Measurements from ENCODE around the gene SAMD1. TPM values are rescaled to one million over a fixed set of nuclear protein-coding genes. Genes with fewer than 3 reads are reported as not detected.
"Not testable (repeated sequence)": the region's sequence is repeated elsewhere in the genome, so short reads cannot be mapped to it uniquely, and the experiment has no call there.

Gene SAMD1
- polyA plus RNA-seq, 1 donor = 56.1 TPM

DNA sequence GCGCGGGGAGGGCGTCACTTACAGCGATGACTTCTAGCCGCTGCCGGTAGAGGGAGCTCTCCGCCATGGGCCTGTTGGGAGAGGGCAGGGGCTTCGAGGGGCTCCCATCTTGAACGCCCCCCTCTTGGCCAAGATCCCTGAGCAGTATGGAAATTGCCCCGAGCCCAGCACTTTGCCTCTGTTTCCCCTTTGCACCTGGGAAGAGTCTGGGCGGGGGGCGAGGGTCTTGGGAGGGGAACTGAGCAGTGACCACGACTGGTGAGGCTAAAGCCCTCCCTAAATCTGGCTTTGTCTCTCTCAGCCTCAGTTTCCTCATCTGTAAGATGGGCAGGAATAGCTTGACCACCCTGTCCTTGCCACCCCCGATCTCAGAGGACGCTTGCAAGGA, 31.5 kb downstream of the SAMD1 start:
- no peak for DNase-seq

DNA sequence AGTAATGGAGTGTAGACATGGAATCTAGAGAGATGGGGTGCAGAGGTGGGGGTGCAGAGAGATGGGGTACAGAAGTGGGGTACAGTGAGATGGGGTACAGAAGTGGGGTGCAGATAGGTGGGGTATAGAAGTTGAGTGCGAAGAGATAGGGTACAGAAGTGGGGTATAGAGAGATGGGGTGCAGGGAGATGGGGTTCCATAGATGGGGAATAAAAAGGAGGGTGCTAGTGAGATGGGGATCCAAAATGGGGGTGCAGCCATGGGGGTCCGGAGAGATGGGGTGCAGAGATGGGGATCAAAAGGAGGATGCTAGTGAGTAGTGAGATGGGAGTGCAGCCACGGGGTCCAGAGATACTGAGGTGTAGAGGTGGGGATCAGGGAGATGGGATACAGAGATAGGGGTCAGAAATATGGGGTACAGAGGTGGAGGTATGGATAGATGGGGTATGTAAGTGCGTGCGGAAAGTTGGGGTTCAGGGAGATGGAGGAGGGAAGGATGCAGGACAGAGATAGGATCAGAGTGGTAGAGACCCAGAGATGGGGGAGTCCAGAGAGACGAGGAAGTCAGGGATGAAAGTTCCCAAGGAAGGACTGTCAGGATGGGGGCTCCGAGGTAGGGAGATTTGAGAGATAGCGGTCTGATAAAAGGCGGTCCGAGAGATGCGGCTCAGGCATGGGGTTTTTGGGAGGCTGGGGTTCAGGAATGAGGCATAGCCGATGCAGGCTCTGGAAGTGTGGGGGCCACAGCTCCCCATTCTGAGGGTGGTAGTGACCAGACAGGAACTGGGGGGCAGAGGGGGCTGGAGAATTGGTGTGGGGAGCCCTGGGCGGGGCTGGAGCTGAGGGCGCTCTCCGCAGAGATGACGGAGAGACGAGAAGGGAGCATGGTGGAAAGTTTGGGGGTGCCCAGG, 32.1 kb downstream of the SAMD1 start:
- DNase-seq = no peak

DNA sequence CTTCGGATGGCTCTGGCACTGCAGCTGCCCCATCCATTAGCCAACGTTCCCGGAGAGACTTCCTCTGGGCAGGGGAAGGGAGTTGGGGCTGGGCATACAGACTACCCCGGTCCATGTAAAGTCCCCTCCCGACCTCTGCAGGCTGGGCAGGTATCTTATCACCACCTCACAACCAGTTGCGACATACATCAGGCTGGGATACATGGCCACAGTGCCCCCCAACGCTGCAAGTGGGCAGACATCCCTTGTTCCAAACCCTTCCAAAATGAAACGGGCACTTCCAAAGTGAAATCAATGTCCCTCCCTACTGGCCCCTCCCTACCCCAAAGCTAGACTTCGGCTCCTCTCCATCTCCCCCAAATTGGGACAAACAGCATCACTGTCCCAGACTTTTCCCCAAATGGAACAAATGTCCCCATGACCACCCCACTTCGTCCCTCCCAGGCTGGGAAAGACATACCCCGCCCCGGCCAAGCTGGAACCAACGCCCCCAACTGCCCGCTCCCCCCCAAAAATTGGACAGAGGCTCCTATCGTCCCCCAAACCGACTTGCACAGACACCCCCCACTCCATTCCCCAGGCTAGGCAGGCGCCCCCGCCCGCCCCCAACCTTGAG, 33.7 kb downstream of the SAMD1 start:
- no peak for DNase-seq

DNA sequence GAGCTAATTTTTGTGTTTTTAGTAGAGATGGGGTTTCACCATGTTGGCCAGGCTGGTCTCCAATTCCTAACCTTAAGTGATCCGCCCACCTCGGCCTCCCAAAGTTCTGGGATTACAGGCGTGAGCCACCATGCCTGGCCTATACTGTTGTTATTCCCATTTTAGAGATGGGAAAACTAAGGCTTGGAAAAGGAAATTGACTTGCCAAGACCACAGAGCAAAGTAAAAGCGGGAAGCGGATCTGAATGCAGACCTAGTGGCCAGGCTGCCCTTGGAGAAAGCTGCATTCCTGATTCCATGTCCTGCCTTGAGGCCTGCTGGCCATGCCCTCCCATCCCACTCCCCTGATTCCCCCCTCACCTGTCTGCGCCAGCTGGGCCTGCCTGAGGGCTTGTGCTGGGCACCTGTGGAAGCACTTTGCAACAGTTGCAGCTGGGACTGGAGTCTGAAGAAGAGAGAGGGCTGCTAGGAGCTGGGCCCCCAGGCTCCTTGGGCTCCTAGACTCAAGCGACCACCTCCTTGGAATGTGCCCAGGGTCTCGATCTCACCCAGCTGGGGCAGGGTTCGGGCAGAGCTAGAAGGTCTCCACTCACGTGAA, 34.4 kb downstream of the SAMD1 start:
- DNase-seq = no peak

DNA sequence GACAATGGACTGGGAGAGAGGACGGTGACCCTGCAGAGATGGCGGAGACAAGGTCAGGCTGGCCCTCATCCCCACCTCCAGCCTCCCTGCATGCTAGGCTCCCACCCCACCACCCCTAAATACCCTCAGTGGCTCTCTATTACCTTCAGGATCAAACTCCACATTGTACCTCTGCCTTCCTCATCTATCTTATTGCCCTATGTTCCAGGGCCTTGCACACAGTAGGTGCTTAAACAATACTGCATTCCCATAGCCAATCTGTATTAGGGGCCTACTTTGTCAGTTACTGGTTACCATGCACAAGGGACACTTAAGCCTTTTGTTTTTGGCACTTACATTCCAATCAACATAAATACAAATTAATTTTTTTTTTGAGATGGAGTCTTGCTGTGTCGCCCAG, 35.2 kb downstream of the SAMD1 start:
- DNase-seq = no peak

DNA sequence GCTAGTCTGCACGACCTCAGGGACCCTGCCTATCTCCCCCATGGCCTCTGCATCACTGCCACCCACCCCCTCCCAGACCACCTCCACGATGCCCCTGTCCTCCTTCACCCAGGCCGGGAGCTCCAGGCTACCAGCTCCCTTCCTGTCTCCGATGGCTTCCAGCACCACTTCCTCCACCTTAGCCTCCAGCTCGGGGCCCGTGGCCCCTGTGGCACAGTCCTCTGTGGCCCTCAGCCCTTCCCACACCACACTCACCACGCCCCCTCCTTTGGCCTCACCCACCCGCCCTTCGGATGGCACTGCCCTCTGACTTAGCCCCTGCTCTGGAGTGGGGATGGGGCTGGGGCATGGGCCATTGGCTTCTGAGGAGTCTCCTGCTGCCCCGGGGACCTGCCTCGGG, 35.8 kb downstream of the SAMD1 start:
- no peak for DNase-seq

DNA sequence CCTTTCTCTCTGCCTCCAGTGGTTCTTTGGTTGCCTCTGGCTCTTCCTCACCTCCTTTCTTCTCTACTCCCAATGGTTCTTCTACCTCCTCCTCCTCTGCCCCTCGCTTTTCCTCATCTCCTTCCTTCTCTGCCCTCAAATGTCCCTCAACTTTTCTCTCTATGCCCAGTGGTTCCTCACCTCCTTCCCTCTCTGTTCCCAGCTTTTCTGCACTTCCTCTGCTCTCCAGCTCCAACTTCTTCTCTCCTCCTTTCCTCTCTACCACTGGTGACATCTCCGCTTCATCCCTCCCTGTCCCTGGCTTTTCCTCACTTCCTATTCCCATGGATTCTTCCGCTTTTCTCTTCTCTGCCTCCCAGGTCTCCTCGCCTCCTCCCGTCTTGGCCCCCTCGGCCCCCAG, 36.5 kb downstream of the SAMD1 start:
- DNase-seq = no peak

DNA sequence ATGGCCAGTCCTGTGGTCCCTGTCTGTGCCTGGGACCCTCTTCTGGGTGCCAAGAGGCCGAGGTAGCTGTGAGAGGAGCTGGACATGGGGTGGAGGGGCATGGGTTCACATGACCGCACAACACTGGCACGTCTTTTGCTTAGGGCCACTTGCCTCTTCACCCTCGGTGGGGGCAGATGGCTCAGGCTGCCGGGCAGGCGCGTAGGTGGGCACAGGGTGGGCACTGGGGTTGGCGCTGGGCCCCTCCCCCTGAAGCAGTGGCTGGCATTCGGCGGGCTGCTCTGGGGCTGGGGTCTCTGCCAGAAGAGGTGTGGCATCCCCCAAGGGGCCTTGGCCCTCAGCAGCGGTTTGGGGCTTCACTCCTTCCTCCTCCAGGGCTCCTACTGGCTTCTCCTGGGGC, 37.1 kb downstream of the SAMD1 start:
- no peak for DNase-seq

DNA sequence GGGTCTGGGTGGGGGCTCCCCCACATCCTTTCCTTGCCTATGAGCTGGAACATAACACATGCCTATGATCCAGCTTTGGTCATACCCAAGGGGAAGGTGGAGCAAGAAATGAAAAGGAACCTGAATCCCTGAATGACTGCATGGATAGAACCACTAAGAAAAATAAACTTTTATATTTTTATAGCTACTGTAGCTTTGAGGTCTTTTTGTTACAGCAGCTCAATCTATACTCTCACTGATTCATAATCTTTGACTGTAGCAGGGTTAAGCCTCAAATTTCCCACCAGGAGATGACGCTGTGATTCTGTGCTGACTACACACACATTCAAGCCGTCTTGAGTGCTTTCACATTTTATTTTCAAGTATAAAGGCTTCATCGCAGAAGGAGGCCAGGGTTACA, 37.5 kb downstream of the SAMD1 start:
- no peak for DNase-seq

DNA sequence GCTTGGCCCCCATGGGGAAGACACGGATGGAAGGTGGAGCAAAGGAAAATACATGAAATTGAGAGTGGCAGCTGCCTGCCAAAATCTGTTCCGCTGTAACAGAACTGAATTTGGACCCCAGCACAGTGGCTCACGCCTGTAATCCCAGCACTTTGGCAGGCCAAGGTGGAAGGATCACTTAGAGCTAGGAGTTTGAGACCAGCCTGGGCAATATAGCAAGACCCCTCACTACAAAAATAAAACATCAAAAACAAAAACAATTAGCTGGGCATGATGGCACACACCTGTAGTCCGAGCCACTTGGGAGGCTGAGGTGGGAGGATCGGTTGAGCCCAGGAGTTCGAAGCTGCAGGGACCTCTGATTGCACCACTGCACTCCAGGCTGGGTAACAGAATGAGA, 38.1 kb downstream of the SAMD1 start:
- no peak for DNase-seq

DNA sequence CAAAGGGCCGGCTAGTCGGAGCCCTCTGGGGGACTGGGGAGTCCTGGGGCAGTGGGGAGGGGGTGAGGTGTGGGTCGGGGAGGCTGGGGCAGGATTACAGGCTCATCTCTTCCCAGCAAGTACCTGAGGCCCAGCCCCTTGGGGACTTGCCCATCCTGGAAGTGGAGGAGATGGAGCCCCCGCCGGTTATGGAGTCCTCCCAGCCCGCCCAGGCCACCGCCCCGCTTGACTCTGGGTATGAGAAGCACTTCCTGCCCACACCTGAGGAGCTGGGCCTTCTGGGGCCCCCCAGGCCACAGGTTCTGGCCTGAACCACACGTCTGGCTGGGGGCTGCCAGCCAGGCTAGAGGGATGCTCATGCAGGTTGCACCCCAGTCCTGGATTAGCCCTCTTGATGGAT, 38.6 kb downstream of the SAMD1 start:
- DNase-seq = no peak

DNA sequence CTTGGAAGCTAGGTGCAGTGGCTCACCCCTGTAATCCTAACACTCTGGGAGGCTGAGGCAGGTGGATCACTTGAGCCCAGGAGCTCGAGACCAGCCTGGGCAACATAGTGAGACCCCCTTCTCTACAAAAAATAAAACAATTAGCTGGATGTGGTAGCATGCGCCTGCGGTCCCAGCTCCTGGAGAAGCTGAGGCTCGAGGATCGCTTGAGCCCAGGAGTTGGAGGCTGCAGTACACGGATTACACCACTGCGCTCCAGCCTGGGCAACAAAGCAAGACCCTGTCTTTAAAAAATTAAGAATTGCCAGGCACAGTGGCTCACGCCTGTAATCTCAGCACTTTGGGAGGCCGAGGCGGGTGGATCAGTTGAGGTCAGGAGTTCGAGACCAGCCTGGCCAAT, 39.6 kb downstream of the SAMD1 start:
- DNase-seq = not testable (repeated sequence)

DNA sequence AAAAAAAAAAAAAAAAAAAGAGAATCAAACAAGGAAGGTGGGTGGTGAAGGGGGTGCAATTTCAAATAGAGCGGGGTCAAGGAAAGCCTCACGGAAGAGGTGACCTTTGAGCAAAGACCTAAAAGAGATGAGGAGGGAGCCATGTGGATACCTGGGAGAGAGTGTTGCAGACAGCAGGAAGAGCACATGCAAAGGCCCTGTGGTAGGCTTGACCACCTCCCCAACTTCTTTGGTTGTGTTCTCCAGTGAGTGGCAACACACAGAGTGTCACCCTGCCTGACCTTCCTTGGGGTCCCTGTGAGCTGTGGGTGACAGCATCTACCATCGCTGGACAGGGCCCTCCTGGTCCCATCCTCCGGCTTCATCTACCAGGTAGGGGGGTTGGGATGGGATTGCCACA, 40.0 kb downstream of the SAMD1 start:
- DNase-seq = no peak

DNA sequence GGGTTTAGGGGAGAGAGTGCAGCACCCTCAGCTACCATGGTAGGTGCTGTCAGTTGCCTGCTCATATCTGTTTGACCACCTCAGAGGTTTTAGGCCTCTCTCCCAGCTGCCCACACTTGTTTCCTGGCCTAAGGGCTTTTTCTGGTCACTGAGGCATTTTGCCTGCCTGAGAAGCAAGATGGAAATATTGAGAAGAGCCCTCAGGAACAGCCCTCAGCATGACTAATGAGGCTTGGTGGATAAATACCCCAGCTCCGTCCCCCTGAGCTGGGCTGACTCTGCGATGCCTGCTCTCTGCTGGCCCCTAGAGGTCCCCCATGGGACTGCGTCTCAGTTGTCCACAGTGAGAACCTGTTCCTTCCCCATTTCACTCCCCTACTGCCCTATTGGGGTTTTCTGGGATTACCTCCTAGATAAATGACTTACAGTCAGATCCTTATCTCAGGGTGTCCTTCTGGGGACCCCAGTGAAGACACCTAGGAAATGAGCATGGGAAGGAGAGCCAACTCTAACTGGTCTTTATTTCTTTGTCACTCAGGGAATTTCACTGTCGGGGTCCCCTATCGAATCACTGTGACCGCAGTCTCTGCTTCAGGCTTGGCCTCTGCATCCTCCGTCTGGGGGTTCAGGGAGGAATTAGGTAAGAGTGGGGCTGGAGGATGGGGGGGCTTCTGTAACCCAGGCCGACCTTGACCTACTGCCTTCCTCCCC, 42.0 kb downstream of the SAMD1 start:
- DNase-seq = no peak

DNA sequence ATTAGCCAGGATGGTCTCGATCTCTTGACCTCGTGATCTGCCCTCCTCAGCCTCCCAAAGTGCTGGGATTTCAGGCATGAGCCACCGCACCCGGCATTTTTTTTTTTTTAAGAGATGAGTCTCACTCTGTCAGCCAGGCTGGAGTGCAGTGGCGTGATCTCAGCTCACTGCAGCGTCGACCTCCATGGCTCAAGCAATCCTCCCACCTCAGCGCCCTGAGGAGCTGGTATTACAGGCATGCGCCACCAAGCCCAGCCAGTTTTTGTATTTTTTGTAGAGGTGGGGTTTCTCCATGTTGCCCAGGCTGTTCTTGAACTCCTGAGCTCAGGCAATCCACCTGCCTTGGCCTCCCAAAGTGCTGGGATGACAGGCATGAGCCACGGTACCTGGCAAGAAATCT, 42.7 kb downstream of the SAMD1 start:
- DNase-seq = not testable (repeated sequence)

DNA sequence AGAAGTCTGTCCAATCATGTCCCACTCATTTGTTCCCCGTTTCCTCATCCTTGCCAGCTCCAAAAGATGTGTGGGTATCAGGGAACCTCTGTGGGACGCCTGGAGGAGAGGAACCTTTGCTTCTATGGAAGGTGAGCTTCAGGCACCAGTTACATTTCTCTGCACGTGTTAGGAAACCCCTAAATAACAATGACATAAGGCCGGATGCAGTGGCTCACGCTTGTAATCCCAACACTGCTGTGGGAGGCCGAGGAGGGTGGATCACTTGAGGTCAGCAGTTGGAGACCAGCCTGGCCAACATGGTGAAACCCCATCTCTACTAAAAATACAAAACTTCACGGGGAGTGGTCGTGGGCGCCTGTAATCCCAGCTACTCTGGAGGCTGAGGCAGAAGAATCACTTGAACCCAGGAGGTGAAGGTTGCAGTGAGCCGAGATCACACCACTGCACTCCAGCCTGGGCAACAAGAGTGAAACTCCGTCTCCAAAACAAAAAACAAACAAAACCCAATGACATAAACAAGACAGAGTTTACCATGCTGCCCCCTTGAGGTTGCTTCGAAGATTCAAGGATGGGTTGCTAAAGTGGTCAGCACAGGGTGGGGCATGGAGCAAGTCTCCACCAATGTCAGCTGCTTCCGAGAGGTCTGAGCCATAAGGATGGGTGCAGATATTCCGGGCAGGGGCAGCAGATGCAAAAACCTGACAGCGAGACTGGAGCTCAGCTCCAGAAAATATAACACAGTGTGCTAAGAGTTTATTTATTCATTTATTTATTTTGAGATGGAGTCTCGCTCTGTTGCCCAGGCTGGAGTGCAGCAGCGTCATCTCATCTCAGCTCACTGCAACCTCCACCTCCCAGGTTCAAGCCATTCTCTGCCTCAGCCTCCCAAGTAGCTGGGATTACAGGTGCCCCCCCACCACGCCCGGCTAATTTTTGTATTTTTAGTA, 47.6 kb downstream of the SAMD1 start:
- peak; percentile 71 for DNase-seq

DNA sequence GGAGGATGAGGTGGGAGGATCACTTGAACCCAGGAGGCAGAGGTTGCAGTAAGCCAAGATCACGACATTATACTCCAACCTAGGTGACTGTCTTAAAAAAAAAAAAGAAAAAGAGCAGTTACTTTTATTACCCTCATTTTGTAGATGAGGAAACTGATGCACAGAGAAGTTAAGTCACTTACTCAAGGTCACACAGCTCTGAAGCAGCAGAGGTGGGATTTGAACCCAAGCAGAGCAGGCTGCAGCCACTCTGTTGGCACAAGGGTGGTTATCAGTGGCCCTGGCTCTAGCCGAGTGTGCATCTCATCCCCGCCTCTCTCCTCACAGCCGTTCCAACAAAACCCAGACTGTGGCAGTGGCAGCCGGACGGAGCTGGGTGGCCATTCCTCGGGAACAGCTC, 51.4 kb downstream of the SAMD1 start:
- no peak for DNase-seq

Other genes with a start within 250 kb of the SAMD1 start
- gene NANOS3, start 213.6 kb downstream of the SAMD1 start, polyA plus RNA-seq (ENCODE audit: insufficient read length) = 2.6 TPM
- 3.7 TPM for gene BRME1, start 184.6 kb downstream of the SAMD1 start, polyA plus RNA-seq (ENCODE audit: insufficient read length)
- gene CC2D1A, start 184.6 kb downstream of the SAMD1 start, polyA plus RNA-seq (ENCODE audit: insufficient read length) = 16.3 TPM
- 0.57 TPM for gene PODNL1, start 152.3 kb downstream of the SAMD1 start, polyA plus RNA-seq (ENCODE audit: insufficient read length)
- 21.5 TPM for gene DCAF15, start 138.2 kb downstream of the SAMD1 start, polyA plus RNA-seq (ENCODE audit: insufficient read length)
- 8.3 TPM for gene RFX1, start 84.4 kb downstream of the SAMD1 start, polyA plus RNA-seq (ENCODE audit: insufficient read length)
- not detected for gene RLN3, start 62.6 kb downstream of the SAMD1 start, polyA plus RNA-seq (ENCODE audit: insufficient read length)
- 3.3 TPM for gene IL27RA, start 59.0 kb downstream of the SAMD1 start, polyA plus RNA-seq (ENCODE audit: insufficient read length)
- 0.45 TPM for gene PALM3, start 28.7 kb downstream of the SAMD1 start, polyA plus RNA-seq (ENCODE audit: insufficient read length)
- 0.49 TPM for gene MISP3, start 18.0 kb downstream of the SAMD1 start, polyA plus RNA-seq (ENCODE audit: insufficient read length)
- gene C19orf67, start 5.0 kb downstream of the SAMD1 start, polyA plus RNA-seq (ENCODE audit: insufficient read length) = not detected
- gene PRKACA, start 27.0 kb upstream of the SAMD1 start, polyA plus RNA-seq (ENCODE audit: insufficient read length) = 539 TPM
- 8.6 TPM for gene ASF1B, start 45.8 kb upstream of the SAMD1 start, polyA plus RNA-seq (ENCODE audit: insufficient read length)
- gene ADGRL1, start 115.4 kb upstream of the SAMD1 start, polyA plus RNA-seq (ENCODE audit: insufficient read length) = 20.8 TPM